OCI-LY1 (cell line): Measurements from ENCODE around the gene TRAPPC10.

Experiments
- H2AFZ ChIP-seq: fragments of 200-600 bp; sonication (generic), shearing (Covaris generic); 2 replicates; pipeline ENCODE4 v1.6.0; 2014; ENCODE audit warnings: antibody characterized with exemption, mild to moderate bottlenecking, low read length
- H3F3A ChIP-seq: fragments of 200-600 bp; sonication (generic), shearing (Covaris generic); 2 replicates; pipeline ENCODE4 v1.6.0; 2014; ENCODE audit warnings: mild to moderate bottlenecking, antibody characterized with exemption, low read length, moderate library complexity; ENCODE audit not compliant: insufficient read depth
- H3K27ac ChIP-seq: fragments of 200-600 bp; sonication (generic); 2 replicates; pipeline ENCODE4 v1.5.1; 2014; ENCODE audit warnings: low read length, mixed run types, mild to moderate bottlenecking, low read depth; ENCODE audit not compliant: poor library complexity, severe bottlenecking
- H3K27me3 ChIP-seq: fragments of 200-600 bp; sonication (generic); 2 replicates; pipeline ENCODE4 v1.6.0; 2014; ENCODE audit warnings: antibody characterized with exemption, mild to moderate bottlenecking, low read length, moderate library complexity; ENCODE audit not compliant: insufficient read depth
- H3K36me3 ChIP-seq: fragments of 200-600 bp; sonication (generic); 2 replicates; pipeline ENCODE4 v1.6.1; 2014; ENCODE audit warnings: mild to moderate bottlenecking, antibody characterized with exemption, low read length, moderate library complexity, mixed read lengths; ENCODE audit not compliant: insufficient read depth
- H3K4me1 ChIP-seq: fragments of 200-600 bp; sonication (generic); 2 replicates; pipeline ENCODE4 v1.5.1; 2014; ENCODE audit warnings: mild to moderate bottlenecking, low read length, moderate library complexity; ENCODE audit not compliant: insufficient read depth, severe bottlenecking
- H3K4me2 ChIP-seq: fragments of 200-600 bp; sonication (generic), shearing (Covaris generic); 2 replicates; pipeline ENCODE4 v1.6.1; 2014; ENCODE audit warnings: low read length
- H3K4me3 ChIP-seq: fragments of 200-600 bp; sonication (generic); 2 replicates; pipeline ENCODE4 v1.5.1; 2014; ENCODE audit warnings: low read length, low read depth, mild to moderate bottlenecking, mixed read lengths; ENCODE audit not compliant: poor library complexity, severe bottlenecking
- H3K79me2 ChIP-seq: fragments of 200-600 bp; shearing (Covaris generic); 2 replicates; pipeline ENCODE4 v1.6.1; 2016; ENCODE audit warnings: mixed run types, low read length, mixed read lengths; ENCODE audit not compliant: insufficient read depth
- H3K9ac ChIP-seq: fragments of 200-600 bp; sonication (generic), shearing (Covaris generic); 2 replicates; pipeline ENCODE4 v1.6.1; 2014; ENCODE audit warnings: mild to moderate bottlenecking, low read length, mixed read lengths
- H3K9me2 ChIP-seq: fragments of 200-600 bp; sonication (generic), shearing (Covaris generic); 2 replicates; pipeline ENCODE4 v1.6.1; 2014; ENCODE audit warnings: low read depth, mild to moderate bottlenecking, low read length, mixed read lengths
- H3K9me3 ChIP-seq: fragments of 200-600 bp; shearing (Covaris generic); 2 replicates; pipeline ENCODE4 v1.6.1; 2014; ENCODE audit warnings: low read length, mixed read lengths
- H4K20me1 ChIP-seq: fragments of 200-600 bp; sonication (generic), shearing (Covaris generic); 2 replicates; pipeline ENCODE4 v1.6.0; 2016; ENCODE audit warnings: mild to moderate bottlenecking, low read length; ENCODE audit not compliant: insufficient read depth
- EZH2 ChIP-seq: fragments of 200-600 bp; sonication (generic), shearing (Covaris generic); IDR thresholded peaks from 2 replicates; pipeline ENCODE4 v1.8.0; 2017; ENCODE audit warnings: borderline replicate concordance, mixed run types, mild to moderate bottlenecking, antibody characterized with exemption, low read length, moderate library complexity, mixed read lengths
- TF ChIP-seq, protein P1 (sequence below): fragments of 200-600 bp; sonication (generic), shearing (Covaris generic); IDR thresholded peaks from 2 replicates; pipeline ENCODE4 v1.5.1; 2017; ENCODE audit warnings: mild to moderate bottlenecking, antibody characterized with exemption, low read length, moderate library complexity, mixed read lengths

Gene TRAPPC10

GRCh38 chr21:44071359-44072104 is 59.4 kb downstream of the TRAPPC10 start:
- H3F3A ChIP-seq: no peaks in the 10 kb centered on the region
- H3K36me3 ChIP-seq: peaks cover 72% of the 10 kb centered on the region
- no peak overlapping the region for H3K4me3 ChIP-seq
- H3K79me2 ChIP-seq: no peaks in the 10 kb centered on the region
- no peaks in the 10 kb centered on the region for H3K4me1 ChIP-seq
- no peaks in the 10 kb centered on the region for H4K20me1 ChIP-seq
- no peak overlapping the region for H2AFZ ChIP-seq
- no peaks in the 10 kb centered on the region for H3K9me2 ChIP-seq
- no peak overlapping the region for H3K4me2 ChIP-seq
- H3K9me3 ChIP-seq: no peaks in the 10 kb centered on the region
- TF ChIP-seq, protein P1, sequence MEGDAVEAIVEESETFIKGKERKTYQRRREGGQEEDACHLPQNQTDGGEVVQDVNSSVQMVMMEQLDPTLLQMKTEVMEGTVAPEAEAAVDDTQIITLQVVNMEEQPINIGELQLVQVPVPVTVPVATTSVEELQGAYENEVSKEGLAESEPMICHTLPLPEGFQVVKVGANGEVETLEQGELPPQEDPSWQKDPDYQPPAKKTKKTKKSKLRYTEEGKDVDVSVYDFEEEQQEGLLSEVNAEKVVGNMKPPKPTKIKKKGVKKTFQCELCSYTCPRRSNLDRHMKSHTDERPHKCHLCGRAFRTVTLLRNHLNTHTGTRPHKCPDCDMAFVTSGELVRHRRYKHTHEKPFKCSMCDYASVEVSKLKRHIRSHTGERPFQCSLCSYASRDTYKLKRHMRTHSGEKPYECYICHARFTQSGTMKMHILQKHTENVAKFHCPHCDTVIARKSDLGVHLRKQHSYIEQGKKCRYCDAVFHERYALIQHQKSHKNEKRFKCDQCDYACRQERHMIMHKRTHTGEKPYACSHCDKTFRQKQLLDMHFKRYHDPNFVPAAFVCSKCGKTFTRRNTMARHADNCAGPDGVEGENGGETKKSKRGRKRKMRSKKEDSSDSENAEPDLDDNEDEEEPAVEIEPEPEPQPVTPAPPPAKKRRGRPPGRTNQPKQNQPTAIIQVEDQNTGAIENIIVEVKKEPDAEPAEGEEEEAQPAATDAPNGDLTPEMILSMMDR: no peak
- no peak for TF ChIP-seq EZH2
- no peak overlapping the region for H3K9ac ChIP-seq
- H3K27me3 ChIP-seq: no peaks in the 10 kb centered on the region
- no peak overlapping the region for H3K27ac ChIP-seq

GRCh38 chr21:44072111-44072510 is 60.0 kb downstream of the TRAPPC10 start:
- H3K9me3 ChIP-seq: no peaks in the 10 kb centered on the region
- no peak overlapping the region for H2AFZ ChIP-seq
- no peaks in the 10 kb centered on the region for H3K79me2 ChIP-seq
- no peaks in the 10 kb centered on the region for H3K27me3 ChIP-seq
- no peaks in the 10 kb centered on the region for H3K4me1 ChIP-seq
- no peak overlapping the region for H3K4me2 ChIP-seq
- no peaks in the 10 kb centered on the region for H3F3A ChIP-seq
- H3K4me3 ChIP-seq: no peak overlapping the region
- H3K36me3 ChIP-seq: peaks cover 72% of the 10 kb centered on the region
- H4K20me1 ChIP-seq: no peaks in the 10 kb centered on the region
- no peaks in the 10 kb centered on the region for H3K9me2 ChIP-seq
- no peak for TF ChIP-seq EZH2
- TF ChIP-seq, protein P1: no peak
- no peak overlapping the region for H3K9ac ChIP-seq
- H3K27ac ChIP-seq: no peak overlapping the region

- H3K27ac ChIP-seq: no peak overlapping the region
- TF ChIP-seq EZH2: no peak
- TF ChIP-seq, protein P1: no peak
- H3K4me1 ChIP-seq: no peaks in the 10 kb centered on the region
- H3K9me3 ChIP-seq: no peaks in the 10 kb centered on the region
- H3K79me2 ChIP-seq: no peaks in the 10 kb centered on the region
- H2AFZ ChIP-seq: no peak overlapping the region
- H4K20me1 ChIP-seq: no peaks in the 10 kb centered on the region
- no peaks in the 10 kb centered on the region for H3F3A ChIP-seq
- no peak overlapping the region for H3K4me3 ChIP-seq
- H3K4me2 ChIP-seq: no peak overlapping the region
- H3K36me3 ChIP-seq: peaks cover 78% of the 10 kb centered on the region
- no peak overlapping the region for H3K9ac ChIP-seq
- H3K27me3 ChIP-seq: no peaks in the 10 kb centered on the region
- H3K9me2 ChIP-seq: no peaks in the 10 kb centered on the region
Measured at GRCh38 chr21:44074315-44074958, 62.3 kb downstream of the TRAPPC10 start.
